Esophagus squamous epithelium (tissue), 5 donors: Measurements from ENCODE around the gene DENND1A. TPM values are rescaled to one million over a fixed set of nuclear protein-coding genes. Genes with fewer than 3 reads are reported as not detected.
"Not testable (repeated sequence)": the region's sequence is repeated elsewhere in the genome, so short reads cannot be mapped to it uniquely, and the experiment has no call there.

ENCODE experiments used
- DNase-seq: peaks from one replicate; lab custom pipeline; 2025; lab: John Stamatoyannopoulos, UW
- H3K27ac ChIP-seq, 4 donors: fragments of 200-600 bp; sonication (generic); one replicate each; pipeline ENCODE4 v1.5.1; 2016 to 2019; ENCODE audit warnings: mild to moderate bottlenecking in 1 of 4
- H3K27me3 ChIP-seq, 4 donors: fragments of 200-600 bp; sonication (generic); 1 replicate in 3 of 4; 2 replicates in 1 of 4; pipeline versions ENCODE4 v1.5.1 to v1.6.0; 2017 to 2021; ENCODE audit warnings: antibody characterized with exemption in 1 of 4
- H3K36me3 ChIP-seq, 3 donors: fragments of 200-600 bp; sonication (generic); one replicate each; pipeline ENCODE4 v1.5.1; 2016 to 2019
- H3K4me1 ChIP-seq, 3 donors: fragments of 200-600 bp; sonication (generic); one replicate each; pipeline ENCODE4 v1.5.1; 2017 to 2019
- H3K4me3 ChIP-seq, 4 donors: fragments of 200-600 bp; sonication (generic); 1 replicate in 3 of 4; 2 replicates in 1 of 4; pipeline ENCODE4 v1.5.1; 2016 to 2019; ENCODE audit warnings: mild to moderate bottlenecking in 2 of 4, moderate library complexity in 1 of 4
- H3K9me3 ChIP-seq, 3 donors: fragments of 200-600 bp; sonication (generic); one replicate each; pipeline ENCODE4 v1.5.1; 2016 to 2019
- POLR2A ChIP-seq, 4 donors: fragments of 450-650 bp; IDR thresholded peaks; one replicate each; pipeline ENCODE4 v1.6.1; 2017; ENCODE audit warnings: antibody characterized with exemption in 4 of 4, mild to moderate bottlenecking in 4 of 4, moderate library complexity in 3 of 4
- WGBS, 2 donors: methylation state at CpG; one replicate each; pipeline ENCODE4 v1.1.5; 2018; 5-methylcytosine and 5-hydroxymethylcytosine counted together
- intact Hi-C: fragments of 100-400 bp; cut with DNase I; formaldehyde crosslinking; loops from one replicate; pipeline ENCODE4 v1.15.0; 2022
- total RNA-seq, 4 donors: library from RNA; depleted of rRNA; stranded (reverse); fragments of >200 nt; gene quantifications; one replicate each; pipeline ENCODE4 v1.1.0, GENCODE V29; 2016
- TF ChIP-seq, protein P1 (sequence below), 6 experiments: fragments of 450-650 bp in 4 of 6; fragments of 200-600 bp in 2 of 6; sonication (generic) in 2 of 6; IDR thresholded peaks; one replicate each; pipeline ENCODE4 v1.5.1; 2016 to 2019; ENCODE audit warnings: antibody characterized with exemption in 6 of 6, mild to moderate bottlenecking in 4 of 6, moderate library complexity in 4 of 6
- donor health status: DM: yes; HTN: yes; CAD: no.

The DENND1A gene
- total RNA-seq, 4 donors from 2014 or later = 5.3 to 16.0 (median 12.9) TPM

GRCh38 chr9:123820139-123820538 lies 109.8 kb downstream of the DENND1A start:
- 84 to 93% methylated on average over 4 of the region's 4 CpGs for WGBS, 2 donors
- intact Hi-C loops = no loop called here
- Histone ChIP-seq H3K27me3 (no peaks in the 10 kb centered on the region), H3K4me3 (no peak overlapping the region), H3K9me3 (no peaks in the 10 kb centered on the region), H3K4me1 (no peaks in the 10 kb centered on the region), H3K36me3 (no peaks in the 10 kb centered on the region), H3K27ac (no peak overlapping the region)
- no peak for TF ChIP-seq POLR2A (IDR thresholded peaks at IDR 0.05)
- TF ChIP-seq, protein P1, sequence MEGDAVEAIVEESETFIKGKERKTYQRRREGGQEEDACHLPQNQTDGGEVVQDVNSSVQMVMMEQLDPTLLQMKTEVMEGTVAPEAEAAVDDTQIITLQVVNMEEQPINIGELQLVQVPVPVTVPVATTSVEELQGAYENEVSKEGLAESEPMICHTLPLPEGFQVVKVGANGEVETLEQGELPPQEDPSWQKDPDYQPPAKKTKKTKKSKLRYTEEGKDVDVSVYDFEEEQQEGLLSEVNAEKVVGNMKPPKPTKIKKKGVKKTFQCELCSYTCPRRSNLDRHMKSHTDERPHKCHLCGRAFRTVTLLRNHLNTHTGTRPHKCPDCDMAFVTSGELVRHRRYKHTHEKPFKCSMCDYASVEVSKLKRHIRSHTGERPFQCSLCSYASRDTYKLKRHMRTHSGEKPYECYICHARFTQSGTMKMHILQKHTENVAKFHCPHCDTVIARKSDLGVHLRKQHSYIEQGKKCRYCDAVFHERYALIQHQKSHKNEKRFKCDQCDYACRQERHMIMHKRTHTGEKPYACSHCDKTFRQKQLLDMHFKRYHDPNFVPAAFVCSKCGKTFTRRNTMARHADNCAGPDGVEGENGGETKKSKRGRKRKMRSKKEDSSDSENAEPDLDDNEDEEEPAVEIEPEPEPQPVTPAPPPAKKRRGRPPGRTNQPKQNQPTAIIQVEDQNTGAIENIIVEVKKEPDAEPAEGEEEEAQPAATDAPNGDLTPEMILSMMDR (IDR thresholded peaks at IDR 0.05) = no peak
- no peak for DNase-seq

DNA sequence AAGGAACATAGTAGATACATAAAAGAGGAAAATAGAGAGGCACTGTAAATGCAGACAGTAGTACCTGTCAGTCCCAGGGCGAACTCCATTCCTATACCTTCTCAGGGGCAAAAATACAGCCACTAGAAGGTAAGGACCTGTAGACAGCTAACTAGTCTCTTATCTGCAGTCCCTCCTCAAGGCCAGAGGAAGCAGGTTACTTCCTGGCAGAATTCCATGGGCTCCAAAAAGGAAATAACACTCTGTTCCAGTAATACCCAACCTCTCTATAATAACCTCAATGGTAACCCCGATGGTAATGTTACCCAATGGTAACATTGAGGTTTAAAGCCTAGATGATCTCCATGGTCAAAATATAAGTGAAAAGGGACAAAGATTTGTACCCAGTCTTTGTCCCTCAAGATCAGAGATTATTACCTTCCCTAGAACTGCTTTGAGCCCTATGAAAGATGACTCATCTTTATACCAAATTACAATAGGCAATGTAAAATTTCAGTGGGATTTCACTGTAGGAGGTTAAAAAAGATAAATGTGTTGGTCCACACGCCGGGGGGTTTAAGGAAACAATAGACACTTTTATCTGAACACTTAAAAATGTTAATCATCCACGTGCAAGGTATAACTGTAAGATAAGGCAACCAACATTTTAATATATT lies 113.0 kb downstream of the DENND1A start:
- no peak overlapping the region for H3K27ac ChIP-seq
- no peaks in the 10 kb centered on the region for H3K4me1 ChIP-seq
- WGBS, 2 donors = 83 to 85% methylated on average over 5 of the region's 5 CpGs
- H3K4me3 ChIP-seq = no peak overlapping the region
- intact Hi-C loops = no loop called here
- no peak for TF ChIP-seq POLR2A (IDR thresholded peaks at IDR 0.05)
- H3K27me3 ChIP-seq = no peaks in the 10 kb centered on the region
- no peaks in the 10 kb centered on the region for H3K36me3 ChIP-seq
- DNase-seq = no peak
- no peaks in the 10 kb centered on the region for H3K9me3 ChIP-seq

DNA sequence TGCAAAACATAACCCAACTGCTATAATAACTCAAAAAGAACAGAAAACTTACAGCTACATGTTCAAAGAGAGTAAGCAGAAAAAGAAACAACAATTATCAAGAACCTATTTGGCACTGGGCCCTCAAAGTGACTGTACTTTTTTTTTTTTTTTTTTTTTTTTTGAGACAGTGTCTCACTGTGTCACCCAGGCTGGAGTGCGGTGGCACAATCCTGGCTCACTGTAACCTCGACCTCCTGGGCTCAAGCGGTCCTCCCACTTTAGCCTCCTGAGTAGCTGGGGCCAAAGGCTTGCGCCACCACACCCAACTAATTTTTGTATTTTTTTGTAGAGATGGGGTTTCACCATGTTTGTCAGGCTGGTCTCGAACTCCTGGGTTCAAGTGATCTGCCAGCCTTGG lies 114.1 kb downstream of the DENND1A start:
- H3K36me3 ChIP-seq, H3K4me3 ChIP-seq, H3K4me1 ChIP-seq, intact Hi-C loops, H3K9me3 ChIP-seq, H3K27me3 ChIP-seq, H3K27ac ChIP-seq, DNase-seq: not testable (repeated sequence)
- WGBS, 2 donors = 93 to 96% methylated on average over 4 to 5 of the region's 5 CpGs

- no peak for DNase-seq
- H3K4me3 ChIP-seq = no peak overlapping the region
- no peaks in the 10 kb centered on the region for H3K9me3 ChIP-seq
- intact Hi-C loops = no loop called here
- TF ChIP-seq POLR2A (IDR thresholded peaks at IDR 0.05) = no peak
- TF ChIP-seq, protein P1 (IDR thresholded peaks at IDR 0.05) = no peak
- no peaks in the 10 kb centered on the region for H3K4me1 ChIP-seq
- 82 to 83% methylated on average over 1 of the region's 1 CpG for WGBS, 2 donors
- H3K27me3 ChIP-seq = no peaks in the 10 kb centered on the region
- H3K27ac ChIP-seq = no peak overlapping the region
- H3K36me3 ChIP-seq = no peaks in the 10 kb centered on the region
These were observed 115.4 kb downstream of the DENND1A start for GRCh38 chr9:123814496-123814895.

GRCh38 chr9:123812984-123813383 lies 116.9 kb downstream of the DENND1A start:
- H3K4me3 ChIP-seq = no peak overlapping the region
- H3K27me3 ChIP-seq = no peaks in the 10 kb centered on the region
- H3K36me3 ChIP-seq = no peaks in the 10 kb centered on the region
- intact Hi-C loops = no loop called here
- WGBS, 2 donors = 91 to 94% methylated on average over 3 of the region's 3 CpGs
- TF ChIP-seq, protein P1 (IDR thresholded peaks at IDR 0.05) = no peak
- no peak for TF ChIP-seq POLR2A (IDR thresholded peaks at IDR 0.05)
- H3K4me1 ChIP-seq = no peaks in the 10 kb centered on the region
- H3K27ac ChIP-seq = no peak overlapping the region
- H3K9me3 ChIP-seq = no peaks in the 10 kb centered on the region
- no peak for DNase-seq

DNA sequence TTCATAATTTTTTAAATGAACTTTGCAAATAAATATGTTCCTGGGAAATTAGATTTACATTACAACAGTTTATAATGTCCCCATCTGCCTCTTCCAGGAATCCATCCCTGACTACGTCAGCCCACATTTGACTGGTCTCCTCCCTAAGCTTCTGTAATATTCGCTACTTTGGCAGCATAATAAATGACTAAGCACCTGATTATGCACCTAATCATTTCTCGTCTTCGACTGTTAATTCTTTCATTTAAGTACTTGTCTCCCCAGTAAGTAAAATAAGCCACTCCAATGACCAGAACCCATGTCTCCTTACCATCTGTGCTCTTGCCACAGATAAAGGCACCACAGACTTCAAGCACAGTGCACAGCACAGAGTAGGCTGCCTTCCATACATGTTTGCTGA lies 122.7 kb downstream of the DENND1A start:
- 62 to 64% methylated on average over 4 of the region's 4 CpGs for WGBS, 2 donors
- TF ChIP-seq, protein P1 (IDR thresholded peaks at IDR 0.05) = no peak
- TF ChIP-seq POLR2A (IDR thresholded peaks at IDR 0.05) = no peak
- Histone ChIP-seq H3K27ac (no peak overlapping the region), H3K4me3 (no peak overlapping the region), H3K9me3 (no peaks in the 10 kb centered on the region), H3K4me1 (no peaks in the 10 kb centered on the region), H3K36me3 (no peaks in the 10 kb centered on the region), H3K27me3 (no peaks in the 10 kb centered on the region)
- DNase-seq = no peak
- intact Hi-C loops = no loop called here
